GM18868 (cell line): ENCODE measurements around the gene ZNF764.
A peak's percentile ranks its signal among the peaks of the same experiment; 100 is the strongest.
"Not testable (repeated sequence)": the region's sequence is repeated elsewhere in the genome, so short reads cannot be mapped to it uniquely, and the experiment has no call there.

Source experiments
- ATAC-seq: cut with Tn5 transposase; IDR thresholded peaks from one replicate; pipeline ENCODE4 v1.9.1; 2021; ENCODE audit warnings: mild to moderate bottlenecking, moderate library complexity; ENCODE audit not compliant: unreplicated experiment

ZNF764 gene

DNA sequence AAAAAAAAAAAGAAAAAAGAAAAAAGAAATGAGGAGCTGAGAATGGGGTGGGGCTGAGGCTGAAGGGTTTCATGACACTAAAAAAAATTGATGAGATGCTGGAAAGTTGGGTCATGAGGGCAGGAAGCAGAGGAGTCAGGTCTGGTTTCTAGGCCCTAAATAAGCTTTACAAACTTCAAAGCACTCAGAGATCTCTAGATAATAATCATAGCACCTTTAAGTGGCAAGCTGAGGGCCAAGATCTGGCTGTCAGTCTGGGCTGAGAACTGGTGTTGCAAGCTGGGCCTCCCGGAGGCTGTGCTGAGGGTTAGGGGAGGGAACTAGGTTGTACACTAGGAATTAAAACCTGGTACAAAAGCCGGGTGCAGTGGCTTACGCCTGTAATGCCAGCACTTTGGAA is 6.4 kb downstream of the ZNF764 start:
- ATAC-seq, result no peak

DNA sequence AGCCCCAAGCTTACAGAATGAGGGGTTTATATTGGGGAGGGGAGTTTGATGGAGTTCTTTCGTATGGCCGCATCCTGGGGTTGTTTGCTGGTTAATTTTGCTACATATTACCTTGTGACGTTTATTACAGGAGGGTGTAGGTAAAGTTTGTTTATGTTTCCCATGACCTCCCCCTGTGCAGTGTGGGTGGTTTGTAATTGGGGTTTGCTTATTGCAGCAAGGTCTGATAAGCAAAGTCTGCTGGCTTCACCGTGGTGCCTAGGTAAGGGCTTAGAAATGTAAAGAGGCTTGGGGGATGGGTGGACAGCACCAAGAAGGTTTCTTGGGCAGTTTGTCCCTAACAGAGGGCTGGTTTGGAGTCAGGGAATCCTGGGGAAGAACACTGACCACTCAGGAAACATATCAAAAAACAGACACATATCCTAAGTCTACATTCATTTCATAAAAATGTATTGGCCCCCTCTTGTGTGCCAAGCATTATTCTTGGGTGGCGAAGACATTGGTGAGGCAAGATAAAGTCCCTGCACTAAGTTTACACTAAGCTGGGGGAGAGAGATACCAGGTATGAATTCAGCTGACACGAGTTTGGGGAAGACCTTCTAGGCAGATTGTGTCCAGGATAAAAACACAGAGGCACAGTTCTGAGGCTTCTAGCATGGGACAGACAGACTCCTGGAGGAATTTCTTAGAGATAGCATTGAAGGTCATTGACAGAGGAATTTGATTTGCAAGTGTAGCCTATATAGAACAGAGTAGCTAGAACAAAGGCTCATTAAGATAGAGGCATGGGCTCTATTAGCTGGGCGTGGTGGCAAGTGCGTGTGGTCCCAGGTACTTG is 9.5 kb downstream of the ZNF764 start:
- no peak for ATAC-seq

DNA sequence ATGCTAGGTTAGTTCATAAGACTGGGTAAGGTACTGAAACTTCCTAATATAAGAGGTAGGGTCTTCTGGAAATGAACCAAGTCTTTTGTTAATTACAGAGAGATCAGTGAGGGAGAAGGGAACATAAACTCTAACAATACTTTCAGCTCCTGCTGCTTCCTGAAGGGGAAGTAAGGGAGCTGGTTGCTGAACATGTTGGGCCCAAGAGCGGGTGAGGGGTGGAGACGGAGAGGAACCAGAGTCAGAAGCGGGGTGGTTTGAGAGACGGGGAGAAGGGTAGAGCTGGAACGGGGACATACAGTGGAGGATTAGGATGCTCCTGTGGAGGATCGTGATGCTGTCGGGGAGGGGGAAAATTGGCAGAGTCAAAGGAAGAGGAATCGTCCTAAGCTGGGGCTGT is 12.1 kb downstream of the ZNF764 start:
- ATAC-seq, result no peak

DNA sequence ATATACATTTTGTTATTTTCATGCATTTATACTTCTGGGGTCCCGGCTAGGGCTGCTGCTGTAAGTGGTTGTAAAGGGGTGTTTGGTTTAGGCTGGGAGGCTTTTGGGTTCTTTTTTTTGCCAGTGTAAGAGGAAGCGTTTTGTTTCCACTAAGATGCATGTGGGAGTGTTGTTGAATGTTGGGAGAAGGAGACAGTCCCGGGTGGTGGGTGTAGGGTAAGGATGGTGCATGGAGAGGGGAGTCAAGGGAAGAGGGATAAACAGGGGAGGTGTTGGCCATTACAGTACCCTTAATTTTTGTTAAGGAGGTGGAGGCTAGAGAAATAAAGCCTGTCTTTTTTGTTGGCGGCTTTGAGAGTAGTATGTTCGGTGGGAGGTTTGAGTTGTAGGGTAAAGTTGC is 15.1 kb downstream of the ZNF764 start:
- ATAC-seq, result no peak

DNA sequence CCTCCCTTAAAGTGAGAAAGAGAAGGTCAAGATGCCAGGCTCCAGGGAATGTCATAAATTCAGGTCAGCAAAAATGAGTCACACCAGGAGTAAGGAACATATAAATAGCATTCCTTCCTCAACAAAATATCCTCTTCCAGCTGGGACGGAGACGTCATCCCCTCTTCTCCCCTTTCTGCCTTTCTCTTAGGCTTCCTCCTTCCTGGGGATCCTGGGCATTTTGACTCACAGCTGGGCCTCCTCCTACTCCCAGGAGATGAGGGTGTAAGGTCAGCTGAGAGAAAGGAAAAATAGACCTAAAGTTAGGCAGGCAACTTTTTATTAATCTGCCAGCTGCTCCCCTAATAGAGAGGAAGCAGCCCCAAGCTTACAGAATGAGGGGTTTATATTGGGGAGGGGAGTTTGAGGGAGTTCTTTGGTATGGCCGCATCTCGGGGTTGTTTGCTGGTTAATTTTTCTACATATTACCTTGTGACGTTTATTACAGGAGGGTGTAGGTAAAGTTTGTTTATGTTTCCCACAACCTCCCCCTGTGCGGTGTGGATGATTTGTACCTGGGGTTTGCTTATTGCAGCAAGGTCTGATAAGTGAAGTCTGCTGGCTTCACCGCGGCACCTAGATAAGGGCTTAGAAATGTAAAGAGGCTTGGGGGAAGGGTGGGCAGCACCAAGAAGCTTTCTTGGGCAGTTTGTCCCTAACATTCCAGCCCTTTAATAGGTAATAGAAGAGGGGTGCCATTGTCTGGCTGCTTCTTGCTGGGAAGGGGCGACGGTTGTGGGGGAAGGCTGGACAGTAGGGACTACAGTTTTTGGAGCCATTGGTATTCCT is 16.5 kb downstream of the ZNF764 start:
- ATAC-seq, result no peak

DNA sequence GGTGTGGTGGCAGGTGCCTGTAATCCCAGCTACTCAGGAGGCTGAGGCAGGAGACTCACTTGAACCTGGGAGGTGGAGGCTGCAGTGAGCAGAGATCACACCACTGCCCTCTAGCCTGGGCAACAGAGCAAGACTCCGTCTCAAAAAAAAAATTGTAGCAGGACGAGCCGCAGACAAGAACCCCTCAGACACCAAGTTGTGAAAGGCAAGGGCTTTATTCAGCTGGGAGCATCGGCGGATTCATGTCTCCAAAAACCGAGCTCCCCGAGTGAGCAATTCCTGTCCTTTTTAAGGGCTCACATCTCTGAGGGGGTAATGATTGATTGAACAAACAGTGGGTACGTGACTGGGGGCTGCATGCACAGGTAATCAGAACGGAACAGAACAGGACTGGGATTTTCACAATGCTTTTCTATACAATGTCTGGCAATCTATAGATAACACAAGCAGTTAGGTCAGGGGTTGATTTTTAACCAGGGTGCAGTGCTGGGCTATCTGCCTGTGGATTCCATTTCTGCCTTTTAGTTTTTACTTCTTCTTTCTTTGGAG is 17.2 kb downstream of the ZNF764 start:
- not testable (repeated sequence) for ATAC-seq

DNA sequence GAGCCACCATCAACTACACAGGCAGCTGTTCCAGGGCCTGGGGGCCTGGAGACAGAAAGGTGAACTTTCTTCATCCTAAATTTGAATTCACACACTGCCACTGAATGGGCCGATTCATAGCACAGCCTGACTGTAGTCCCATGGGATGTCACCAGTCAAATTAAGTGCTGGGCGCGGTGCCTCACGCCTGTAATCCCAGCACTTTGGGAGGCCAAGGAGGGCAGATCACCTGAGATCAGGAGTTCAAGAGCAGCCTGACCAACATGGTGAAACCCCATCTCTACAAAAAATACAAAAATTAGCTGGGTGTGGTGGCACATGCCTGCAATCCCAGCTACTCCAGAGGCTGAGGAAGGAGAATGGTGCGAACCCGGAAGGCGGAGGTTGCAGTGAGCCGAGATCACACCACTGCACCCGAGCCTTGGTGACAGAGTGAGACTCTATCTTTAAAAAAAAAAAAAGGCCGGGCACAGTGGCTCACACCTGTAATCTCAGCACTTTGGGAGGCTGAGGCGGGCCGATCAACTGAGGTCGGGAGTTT is 18.1 kb downstream of the ZNF764 start:
- not testable (repeated sequence) for ATAC-seq

DNA sequence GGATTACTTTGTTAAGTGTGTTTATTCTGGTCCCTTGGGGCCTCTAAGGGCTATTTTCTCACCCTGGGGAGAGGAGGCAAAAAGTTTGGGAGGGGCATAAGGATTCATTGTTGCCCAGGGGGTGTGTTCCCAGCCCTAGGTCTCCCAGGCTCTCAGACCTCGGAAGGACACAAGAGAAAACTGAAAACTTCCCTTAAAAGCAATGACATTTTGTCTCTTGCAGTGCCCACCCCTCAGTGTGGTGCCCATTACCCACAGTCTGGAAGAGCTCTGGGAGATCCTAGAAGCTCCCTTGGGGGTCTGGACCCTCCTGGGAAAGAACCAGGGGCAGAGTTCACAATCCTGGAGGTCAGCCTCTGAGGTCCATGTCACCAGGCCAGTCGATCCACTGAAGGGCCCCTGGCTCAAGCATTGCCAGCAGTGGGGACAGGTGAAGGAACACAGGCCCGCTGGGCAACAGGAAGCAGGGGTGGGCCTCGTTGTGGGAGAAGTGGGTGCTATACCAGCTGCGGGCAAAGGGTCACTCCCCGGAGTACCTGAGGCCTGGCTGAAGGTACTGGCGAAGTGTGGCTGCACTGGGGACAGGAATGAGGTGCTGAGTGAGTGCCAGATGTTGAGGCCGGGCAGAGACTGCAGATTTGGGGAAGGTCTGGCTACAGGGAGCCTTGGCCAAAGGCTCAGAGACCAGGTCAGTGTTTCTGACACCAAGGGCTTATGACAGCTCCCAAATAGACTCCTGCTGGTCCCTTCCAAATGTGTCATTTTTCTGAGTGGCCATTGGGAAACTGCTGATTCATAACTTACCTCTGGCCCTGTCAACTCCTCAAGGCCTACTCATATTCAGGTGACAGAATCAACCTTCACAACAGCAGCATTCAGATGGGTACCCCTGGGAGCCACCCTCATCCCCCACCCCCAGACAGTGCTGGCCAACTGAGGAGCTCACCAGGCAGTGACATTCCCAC is 18.9 kb downstream of the ZNF764 start:
- no peak for ATAC-seq

DNA sequence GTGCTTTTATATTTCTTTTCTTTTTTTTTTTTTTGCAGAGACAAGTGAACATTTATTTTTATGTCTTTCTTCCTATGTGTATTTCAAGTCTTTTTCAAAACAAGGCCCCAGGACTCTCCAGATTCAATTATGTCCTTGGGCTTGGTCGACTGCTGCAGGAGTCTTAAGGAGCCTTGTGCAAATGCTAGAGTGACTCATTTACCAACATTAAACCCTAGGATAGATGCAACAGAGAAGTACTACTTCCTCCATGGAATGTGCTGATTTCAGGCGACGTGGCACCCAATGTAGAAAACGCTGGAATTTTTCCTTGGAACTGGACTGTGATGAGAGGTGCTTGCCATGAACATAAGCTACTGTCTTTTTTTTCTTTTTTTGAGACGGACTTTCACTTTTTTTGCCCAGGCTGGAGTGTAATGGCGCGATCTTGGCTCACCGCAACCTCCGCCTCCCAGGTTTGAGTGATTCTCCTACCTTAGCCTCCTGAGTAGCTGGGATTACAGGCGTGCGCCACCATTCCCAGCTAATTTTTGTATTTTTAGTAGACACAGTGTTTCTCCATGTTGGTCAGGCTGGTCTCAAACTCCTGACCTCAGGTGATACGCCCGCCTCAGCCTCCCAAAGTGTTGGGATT is 21.7 kb downstream of the ZNF764 start:
- not testable (repeated sequence) for ATAC-seq

DNA sequence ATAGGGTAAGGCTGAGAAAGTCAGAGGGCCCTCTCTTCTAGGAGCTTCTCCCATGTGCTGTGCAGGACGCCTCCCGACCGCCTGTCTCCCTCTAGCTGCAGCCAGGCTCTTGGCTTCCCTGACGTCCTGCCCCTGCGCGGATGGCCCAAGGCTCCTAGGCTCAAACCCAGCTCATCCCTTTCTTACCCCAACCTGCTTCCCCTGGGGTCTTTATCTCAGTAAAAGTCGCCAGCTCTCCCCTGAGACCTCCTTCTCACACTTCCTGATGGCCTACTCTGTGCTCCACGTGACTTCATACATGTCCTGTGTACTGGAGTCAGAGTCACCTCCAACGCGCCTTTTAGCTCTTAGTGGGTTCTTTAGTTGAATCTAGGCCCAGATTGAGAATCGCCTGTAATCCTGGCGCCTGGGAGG is 22.4 kb downstream of the ZNF764 start:
- peak; percentile 67 for ATAC-seq

DNA sequence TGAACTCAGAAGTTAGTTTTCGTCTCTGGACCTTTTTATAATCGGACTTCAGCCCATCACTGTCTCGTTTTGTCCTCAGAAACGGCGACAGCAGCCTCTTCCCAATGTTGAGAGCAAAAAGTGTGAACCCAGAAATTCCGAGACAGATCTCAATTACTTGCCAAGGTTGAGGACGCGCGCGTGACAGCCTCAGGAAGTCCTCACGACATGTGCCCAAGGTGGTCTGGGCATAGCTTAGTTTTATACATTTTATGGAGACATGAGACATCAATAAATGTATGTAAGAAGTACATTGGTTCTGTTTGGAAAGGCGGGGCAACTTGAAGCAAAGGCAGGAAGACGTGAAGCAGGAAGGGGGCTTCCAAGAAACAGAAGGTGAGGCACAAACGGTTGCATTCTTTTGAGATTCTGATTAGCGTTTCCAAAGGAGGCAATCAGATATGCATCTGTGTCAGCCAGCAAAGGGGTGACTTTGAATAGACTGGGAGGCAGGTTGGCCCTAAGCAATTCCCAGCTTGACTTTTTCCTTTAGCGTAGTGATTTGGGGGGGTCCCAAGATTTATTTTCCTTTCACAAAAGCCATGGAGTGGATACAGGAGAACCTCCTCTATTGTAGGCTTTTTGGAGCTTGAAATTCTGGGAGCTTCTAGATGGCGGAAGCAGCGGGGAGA is 22.9 kb downstream of the ZNF764 start:
- ATAC-seq, result no peak

DNA sequence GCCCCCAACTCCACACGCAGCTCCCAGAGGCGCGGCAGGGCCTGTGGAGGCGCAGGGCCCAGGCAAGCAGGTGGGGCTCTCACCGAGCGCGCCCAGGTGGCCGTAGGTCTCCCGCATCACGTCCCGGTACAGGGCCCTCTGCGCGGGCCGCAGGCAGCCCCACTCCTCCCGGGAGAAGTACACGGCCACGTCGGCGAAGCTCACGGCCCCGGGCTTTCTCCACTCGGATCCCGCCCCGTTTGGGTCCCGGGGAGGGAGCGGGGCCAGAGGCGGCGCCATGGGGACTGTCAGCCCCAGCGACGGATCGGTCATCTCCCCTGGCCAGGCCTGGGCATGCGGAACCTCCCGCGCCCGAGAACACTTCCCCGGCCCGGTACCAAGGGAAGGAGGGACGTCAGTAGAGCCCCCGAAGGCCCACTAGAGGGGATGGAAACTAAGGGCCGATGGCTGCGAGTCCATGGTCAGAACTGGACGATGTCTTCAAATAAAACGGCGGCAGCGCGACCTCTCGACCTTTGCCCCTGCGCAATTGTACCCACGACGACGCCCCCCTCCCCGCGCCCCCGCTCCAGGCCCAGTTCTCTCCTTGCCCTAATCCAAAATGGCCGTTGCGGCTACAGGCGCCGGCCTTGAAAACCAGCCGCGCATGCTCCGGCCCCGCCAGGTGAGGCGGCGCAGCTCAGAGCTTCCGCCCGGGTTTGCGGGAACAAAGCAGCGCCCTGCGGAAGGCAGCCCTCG is 23.6 kb downstream of the ZNF764 start, which contains the start of gene ZNF747:
ZNF747 (minus strand) TSS at position 491 of the 738 bp plus-strand sequence; CDS start at position 312, 179 bp downstream.
- ATAC-seq, result peak; percentile 63

DNA sequence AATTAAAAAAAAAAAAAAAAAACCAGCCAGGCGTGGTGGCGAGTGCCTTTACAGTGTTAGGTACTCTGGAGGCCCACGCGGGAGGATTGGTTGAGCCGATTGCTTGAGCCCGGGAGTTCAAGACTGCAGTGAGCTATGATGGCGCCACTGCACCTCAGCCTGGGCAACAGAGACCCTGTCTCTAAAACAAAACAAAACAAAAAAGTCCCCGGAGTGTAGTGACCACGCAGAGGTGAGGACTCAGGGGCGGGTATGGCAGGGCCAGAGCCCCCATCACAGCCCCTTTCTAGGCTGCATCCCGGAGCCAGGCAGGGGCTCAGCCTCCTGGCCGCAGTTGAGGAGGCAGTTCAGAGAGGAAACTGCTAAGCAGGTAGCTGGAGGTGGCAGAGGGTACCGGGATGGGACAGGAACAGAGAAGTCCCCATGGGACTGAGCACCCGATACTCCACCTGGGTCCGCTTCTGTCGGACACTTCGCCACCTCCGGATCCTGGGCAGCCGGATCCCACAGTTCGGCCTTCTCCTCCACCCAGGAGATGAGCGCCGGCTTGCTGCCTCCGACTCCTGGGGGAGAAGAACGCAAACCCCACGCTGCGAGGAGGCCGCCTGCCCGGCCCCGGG is 24.3 kb downstream of the ZNF764 start:
- ATAC-seq, result peak; percentile 5

DNA sequence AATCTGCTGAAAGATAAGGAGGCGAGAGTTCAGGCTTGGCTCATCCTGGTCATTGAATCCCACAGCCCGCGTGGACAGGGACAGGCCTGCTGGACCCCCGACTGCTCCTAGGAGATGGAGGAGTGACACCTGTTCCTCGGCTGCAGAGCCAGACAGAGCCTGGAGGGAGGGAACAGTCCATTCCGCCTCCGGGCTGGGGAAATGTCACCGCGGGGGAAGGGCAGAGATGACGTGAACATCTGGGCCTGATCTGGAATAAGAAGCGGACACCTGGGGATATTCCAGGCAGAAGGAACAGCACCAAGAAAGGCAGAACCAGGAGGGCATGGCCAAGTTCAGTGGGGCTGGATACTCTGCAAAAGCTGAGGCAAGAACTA is 25.0 kb downstream of the ZNF764 start:
- ATAC-seq, result no peak

DNA sequence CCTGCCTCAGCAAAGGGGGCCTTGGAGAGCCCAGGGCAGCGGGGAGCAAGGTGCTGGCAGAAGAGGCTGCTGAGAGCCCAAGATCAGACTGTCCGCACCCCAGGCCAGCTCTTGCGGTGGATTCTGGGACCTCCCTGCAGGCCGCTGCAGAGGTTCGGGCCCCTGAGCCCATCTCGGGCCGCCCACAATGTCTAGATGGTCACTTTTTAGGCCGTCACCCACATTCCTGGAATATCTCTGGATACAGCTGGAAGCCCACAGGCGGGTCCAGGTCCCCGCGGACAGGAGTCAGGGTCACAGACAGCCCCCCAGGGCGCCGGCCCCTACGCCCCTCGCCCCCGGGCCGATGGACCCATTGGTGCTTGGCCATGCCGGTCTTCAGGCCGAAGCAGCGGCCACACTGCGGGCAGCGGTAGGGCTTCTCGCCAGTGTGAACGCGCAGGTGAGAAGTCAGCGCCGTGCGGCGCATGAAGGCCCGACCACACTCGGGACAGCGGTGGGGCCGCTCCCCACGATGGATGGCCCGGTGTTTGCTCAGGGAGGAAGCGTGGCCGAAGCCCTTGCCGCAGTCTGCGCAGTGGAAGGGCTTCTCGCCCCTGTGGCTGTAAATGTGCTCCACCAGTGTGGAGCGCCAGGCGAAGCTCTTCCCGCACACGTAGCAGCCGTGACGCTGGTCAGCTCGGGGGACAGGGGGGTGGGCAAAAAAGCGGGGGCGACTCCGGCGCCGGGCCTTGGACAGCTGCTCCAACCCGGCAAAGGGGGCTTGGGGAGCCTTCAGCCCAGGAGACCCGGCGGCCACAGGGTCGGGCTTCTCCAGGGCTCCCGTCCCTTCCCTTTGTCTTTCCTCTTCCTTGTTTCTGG is 25.7 kb downstream of the ZNF764 start:
- no peak for ATAC-seq

DNA sequence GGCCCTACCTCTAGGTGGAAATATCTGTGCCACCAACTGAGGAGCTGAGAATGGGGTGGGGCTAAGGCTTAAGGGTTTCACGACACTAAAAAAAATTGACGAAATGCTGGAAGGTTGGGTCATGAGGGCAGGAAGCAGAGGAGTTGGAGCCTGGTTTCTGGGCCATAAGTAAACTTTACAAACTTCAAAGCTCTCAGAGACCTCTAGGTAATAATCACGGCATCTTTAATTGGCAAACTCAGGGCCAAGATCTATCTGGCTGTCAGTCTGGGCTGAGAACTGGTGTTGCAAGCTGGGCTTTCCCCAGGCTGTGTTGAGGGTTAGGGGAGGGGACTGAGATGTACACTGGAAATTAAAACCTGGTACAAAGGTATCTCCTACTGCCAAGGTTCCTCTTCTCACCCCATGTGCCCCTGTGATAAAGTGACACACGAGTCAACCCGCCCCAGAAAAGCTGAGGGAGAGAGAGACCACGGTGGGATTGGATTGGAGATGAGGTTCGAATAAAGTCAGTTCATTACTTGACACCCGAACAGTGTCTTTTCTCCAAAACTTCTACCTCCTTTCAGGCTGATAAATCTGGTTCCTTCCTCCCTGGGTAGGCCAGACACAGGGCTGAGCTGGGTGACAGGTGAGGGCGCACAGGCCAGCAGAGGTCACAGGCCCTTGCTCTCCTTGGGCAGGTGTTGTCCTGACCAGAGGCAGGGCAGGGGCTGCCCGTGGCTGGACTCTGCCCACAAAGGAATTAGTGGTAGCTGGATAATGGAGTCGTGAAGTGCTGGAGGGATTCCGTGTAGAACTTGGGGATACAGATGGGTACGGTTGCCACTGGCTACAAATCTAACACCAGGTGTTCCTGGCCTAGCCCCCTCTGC is 27.8 kb downstream of the ZNF764 start:
- ATAC-seq, result no peak
